Mammary epithelial cell (primary cell): ENCODE measurements around the gene ZNF273.

Experiments
- CTCF ChIP-seq, 2 donors: IDR thresholded peaks in 1 of 2; conservative IDR thresholded peaks in 1 of 2; 2 replicates each; pipeline ENCODE4 v1.5.1; 2011 to 2012; ENCODE audit warnings: inconsistent platforms in 2 of 2, low read length in 2 of 2, mild to moderate bottlenecking in 2 of 2, control low read depth in 1 of 2, low read depth in 1 of 2; ENCODE audit not compliant: insufficient read depth in 1 of 2; ENCODE audit errors: extremely low read depth in 1 of 2
- EZH2 ChIP-seq: IDR thresholded peaks from 2 replicates; pipeline ENCODE4 v1.6.1; 2012; ENCODE audit warnings: low read length, inconsistent platforms, borderline replicate concordance

- TF ChIP-seq CTCF (conservative IDR thresholded peaks at IDR 0.05 in 1 of 2, IDR thresholded peaks at IDR 0.05 in 1 of 2; ENCODE audit: extremely low read depth in 1 of 2, insufficient read depth in 1 of 2, low read depth in 1 of 2, low read length in 2 of 2) (no peak), EZH2 (no peak)
These were observed 11.5 kb downstream of the ZNF273 start for GRCh38 chr7:64914557-64914956.
